ENCODE results near the gene WDR5.

Gene WDR5

DNA sequence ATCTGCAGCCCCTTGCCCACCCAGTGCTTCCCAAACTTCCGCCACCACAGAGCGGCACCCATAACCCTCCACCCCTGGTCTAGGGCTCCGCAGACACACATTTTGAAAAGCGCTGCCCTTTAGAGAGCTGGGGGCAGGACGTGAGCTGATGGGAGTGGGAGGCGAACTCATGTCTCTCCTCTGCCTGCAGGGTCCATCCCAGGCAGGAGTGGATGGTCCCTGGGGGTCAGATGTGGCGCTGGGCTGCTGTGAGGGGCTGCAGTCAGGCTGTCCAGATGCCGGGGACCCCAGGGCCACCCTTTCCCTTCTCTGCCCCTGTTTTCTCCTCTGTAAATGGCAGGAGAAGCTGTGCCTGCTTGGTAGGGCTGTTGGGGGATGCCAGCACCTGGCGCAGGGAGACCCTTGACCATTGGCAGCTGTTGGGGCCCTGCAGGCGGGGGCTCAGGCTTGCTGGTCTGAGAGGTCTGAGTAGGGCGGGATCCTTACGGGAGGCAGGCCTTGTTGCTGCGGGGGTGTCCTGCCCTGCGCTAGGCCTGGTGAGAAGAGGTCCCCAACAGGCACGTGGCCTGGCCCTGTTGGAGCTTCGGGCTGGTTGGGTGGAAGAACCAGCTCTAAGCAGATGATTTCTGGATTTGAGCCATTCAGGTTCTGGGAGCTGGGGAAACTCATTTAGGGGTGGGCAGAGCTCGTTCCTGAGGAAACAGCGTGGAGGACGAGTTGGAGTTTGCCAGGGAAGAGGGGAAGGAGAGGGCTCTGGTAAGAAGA is 38.8 kb downstream of the WDR5 start:
- DNase-seq (ENCODE audit: low spot score): no peak

DNA sequence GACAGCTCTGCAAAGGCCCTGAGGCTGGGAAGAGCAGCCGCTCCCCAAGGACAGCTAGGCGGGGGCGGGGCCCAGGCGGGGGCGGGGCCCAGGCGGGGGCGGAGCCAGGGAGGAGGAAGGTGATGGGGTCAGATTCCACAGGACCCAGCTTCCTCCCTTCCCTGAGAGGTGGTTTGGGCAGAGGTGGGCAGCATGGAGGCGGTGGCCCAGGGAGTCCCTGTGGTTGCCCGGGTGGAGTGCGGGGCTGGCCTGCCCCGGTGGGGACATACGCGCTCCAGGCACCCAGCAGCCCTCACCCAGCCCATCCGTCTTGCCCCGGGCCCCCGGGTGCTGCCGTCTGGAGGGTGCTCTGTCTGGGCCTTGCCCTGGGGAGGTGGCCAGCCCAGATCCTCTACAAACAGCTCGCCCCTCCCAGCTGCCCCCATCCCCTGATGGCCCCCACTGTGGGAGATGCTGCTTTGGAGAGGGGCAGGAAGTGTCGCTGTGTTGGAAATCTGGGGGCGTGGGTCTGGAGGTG is 39.5 kb downstream of the WDR5 start:
- no peak for DNase-seq (ENCODE audit: low spot score)

- no peak for DNase-seq (ENCODE audit: low spot score)
These were observed 40.1 kb downstream of the WDR5 start for GRCh38 chr9:134175808-134176598.

DNA sequence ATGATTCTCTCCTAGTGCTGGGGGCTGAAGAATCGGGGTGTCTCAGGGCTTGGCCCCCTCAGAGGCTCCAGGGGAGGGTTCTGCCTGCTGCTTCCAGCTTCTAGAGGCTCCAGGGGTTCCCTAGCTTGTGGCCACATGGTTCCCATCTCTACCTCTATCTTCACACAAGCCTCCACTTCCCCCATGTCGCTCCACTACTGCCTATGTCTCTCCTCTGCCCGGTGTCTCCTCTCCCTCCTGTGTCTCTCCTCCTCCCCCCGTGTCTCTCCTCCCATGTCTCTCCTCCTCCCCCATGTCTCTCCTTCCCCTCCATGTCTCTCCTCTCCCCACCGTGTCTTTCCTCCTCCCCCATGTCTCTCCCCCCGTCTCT is 40.7 kb downstream of the WDR5 start:
- DNase-seq (ENCODE audit: low spot score): no peak

- DNase-seq (ENCODE audit: low spot score): no peak
These were observed 41.3 kb downstream of the WDR5 start for GRCh38 chr9:134177186-134177585.

DNA sequence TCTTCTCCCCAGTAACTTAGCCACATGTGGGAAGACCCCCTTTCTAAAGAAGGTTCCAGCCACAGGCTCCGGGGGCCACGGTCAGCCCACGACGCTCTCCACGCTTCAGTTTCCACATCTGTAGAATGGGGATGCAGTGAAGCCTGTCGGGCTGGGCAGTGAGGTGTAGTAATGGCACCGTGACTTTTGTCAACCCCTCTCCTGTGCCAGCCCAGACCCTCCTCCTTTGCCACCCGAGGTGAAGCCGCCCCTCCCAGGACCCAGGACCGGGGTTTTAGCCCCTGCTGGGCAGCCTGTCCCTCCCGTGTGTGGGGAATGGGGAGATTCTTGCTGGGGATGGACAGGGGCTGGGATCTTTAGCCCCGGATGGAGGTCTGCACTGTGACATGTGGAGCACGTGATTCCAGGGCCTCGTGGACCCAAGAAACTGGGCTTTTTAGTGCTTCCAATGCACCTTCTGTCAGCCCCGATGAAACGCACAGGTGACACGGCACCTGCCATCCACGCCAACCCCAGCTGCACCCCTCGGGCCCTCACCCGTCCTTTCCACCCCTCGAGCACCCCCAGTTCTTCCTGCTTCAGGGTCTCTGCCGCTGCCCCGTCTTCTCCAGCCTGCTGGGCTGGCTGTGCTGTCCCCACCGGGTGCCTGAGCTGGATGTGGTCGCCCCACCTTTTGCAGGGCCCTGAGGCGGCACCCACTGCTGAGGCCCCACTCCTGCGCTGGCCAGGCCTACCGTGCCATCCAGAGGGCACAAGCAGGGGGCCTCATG is 41.9 kb downstream of the WDR5 start:
- DNase-seq (ENCODE audit: low spot score): no peak

GRCh38 chr9:134178394-134178767 is 42.5 kb downstream of the WDR5 start:
- DNase-seq (ENCODE audit: low spot score): no peak

- no peak for DNase-seq (ENCODE audit: low spot score)
These were observed 43.1 kb downstream of the WDR5 start for GRCh38 chr9:134178768-134179551.

DNA sequence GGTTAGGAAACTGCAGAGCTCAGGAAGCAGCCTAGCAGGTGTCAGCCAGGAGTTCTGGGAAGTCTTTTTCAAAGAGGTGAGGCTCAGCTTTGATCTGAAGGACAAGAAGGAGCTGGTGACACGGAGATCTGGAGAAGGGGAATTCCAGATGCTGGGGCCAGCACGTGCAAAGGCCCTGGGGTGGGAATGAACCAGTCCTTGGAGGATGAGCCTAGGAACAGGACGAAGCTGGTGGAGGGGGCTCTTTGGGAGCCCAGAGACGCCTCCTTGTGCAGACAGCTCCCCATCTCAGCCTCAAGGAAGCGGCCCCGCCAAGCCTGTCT is 43.7 kb downstream of the WDR5 start:
- no peak for DNase-seq (ENCODE audit: low spot score)

GRCh38 chr9:134179918-134180785 is 44.3 kb downstream of the WDR5 start:
- DNase-seq (ENCODE audit: low spot score): no peak

- no peak for DNase-seq (ENCODE audit: low spot score)
These were observed 45.1 kb downstream of the WDR5 start for GRCh38 chr9:134180786-134181647.

DNA sequence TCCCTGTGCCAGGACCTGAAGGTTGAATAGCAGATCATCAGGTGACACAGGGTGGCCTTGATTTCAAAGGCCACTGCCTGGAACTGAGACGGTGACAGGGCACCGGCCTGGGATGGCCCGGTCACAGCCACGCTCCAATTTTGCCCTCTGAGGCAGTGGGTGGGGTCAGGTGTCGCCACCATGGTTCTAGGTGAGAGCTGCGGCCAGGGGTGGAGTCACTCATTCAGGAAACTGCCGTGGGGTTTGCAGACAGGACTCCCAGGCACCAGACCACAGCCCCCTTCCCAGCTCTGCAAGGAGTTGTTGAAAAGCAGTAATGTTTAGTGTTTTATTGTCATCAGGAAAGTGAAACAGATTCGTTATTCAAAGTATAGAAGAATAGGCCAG is 45.8 kb downstream of the WDR5 start:
- DNase-seq (ENCODE audit: low spot score): no peak

GRCh38 chr9:134182554-134183085 is 46.7 kb downstream of the WDR5 start:
- no peak for DNase-seq (ENCODE audit: low spot score)

GRCh38 chr9:134185536-134186011 is 49.7 kb downstream of the WDR5 start:
- no peak for DNase-seq (ENCODE audit: low spot score)

DNA sequence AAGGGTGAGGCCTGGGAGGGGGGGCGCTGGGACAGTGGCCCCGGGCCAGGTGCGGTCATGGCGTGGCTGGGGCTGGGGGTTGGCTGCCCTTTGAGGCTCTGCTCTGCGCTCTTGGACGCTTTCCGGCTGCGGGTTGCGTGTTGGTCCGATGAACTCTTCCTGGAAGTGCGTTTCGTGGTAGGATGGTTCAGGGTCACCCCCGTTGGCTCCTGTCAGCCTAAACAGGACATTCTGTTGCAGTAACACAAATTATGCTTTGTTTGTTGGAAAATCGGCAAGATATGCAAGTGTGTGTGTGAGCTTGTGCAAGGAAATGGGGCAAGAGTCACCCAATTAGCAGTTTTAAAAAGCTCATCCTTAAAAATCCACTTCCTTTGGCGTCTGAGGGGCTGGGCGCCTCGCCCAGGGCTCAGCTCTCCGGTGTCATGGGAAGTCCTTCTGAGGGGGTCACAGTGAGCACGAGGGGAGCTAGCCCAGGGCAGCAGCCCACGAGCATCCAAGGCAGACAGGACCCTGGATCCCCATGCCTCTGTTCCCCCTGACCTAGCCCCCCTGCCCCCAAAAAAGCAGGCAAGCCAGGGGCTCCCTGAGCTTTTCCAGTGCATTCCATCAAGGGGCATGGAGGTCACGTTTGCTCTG is 50.7 kb downstream of the WDR5 start:
- DNase-seq (ENCODE audit: low spot score): no peak

- no peak for DNase-seq (ENCODE audit: low spot score)
These were observed 51.2 kb downstream of the WDR5 start for GRCh38 chr9:134187110-134187531.

DNA sequence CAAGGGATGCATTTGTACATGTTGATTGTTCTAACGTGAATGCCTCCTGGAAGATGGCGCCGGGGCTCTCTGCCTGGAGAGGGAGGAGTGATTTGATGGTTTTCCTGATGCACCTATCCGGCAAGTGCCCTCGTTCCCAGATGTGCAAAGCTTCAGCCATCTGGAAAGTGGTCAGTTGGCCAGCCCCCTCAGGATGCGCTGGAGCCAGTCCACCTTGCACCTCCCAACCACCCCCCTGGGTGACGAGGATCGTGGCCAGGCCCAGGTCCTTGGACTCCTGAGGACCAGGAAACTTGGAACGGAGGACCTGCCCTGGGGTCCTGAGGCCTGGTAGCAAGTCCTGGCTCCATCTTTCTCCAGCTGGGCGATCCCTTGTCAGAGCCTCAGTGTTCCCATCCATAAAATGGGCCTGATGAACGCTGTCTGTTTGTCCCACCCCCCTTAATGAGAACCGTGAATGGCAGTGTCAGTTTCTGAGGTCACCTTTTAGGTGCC is 52.1 kb downstream of the WDR5 start:
- no peak for DNase-seq (ENCODE audit: low spot score)

- no peak for DNase-seq (ENCODE audit: low spot score)
These were observed 52.7 kb downstream of the WDR5 start for GRCh38 chr9:134188386-134189144.
